K562 (cell line): ENCODE data around the gene GLI3. TPM values are rescaled to one million over a fixed set of nuclear protein-coding genes. Genes with fewer than 3 reads are reported as not detected.

Experiments
- CEBPB ChIP-seq: fragments of 450-650 bp; IDR thresholded peaks from 2 replicates; pipeline ENCODE4 v1.6.1; 2016; ENCODE audit warnings: missing genetic modification characterization, missing compliant biosample characterization
- LEF1 ChIP-seq: fragments of 450-650 bp; IDR thresholded peaks from 2 replicates; pipeline ENCODE4 v1.6.1; 2016; ENCODE audit warnings: mild to moderate bottlenecking
- REST ChIP-seq, 2 experiments: fragments of 450-650 bp; formaldehyde crosslinking in 1 of 2; IDR thresholded peaks; 2 replicates each; pipeline versions ENCODE4 v1.4.0 to v1.6.1; 2014 to 2020; ENCODE audit warnings: mild to moderate bottlenecking in 2 of 2, borderline replicate concordance in 1 of 2, low read depth in 1 of 2
- THAP7 ChIP-seq: fragments of 250-450 bp; sonication (Bioruptor Pico); IDR thresholded peaks from 2 replicates; pipeline ENCODE4 v1.5.0; 2021
- THRA ChIP-seq: fragments of 450-650 bp; IDR thresholded peaks from 2 replicates; pipeline ENCODE4 v1.6.1; 2017; ENCODE audit warnings: mild to moderate bottlenecking, moderate library complexity
- USF2 ChIP-seq: sonication (generic); formaldehyde crosslinking; IDR thresholded peaks from 2 replicates; pipeline ENCODE4 v1.5.0; 2020; ENCODE audit warnings: missing genetic modification reagents
- ZNF212 ChIP-seq: fragments of 450-650 bp; formaldehyde crosslinking; IDR thresholded peaks from 2 replicates; pipeline ENCODE4 v1.4.0; 2020; ENCODE audit warnings: mild to moderate bottlenecking
- polyA plus RNA-seq, 8 experiments: library from polyadenylated mRNA; depleted of rRNA in 4 of 8; stranded (reverse) in 5 of 8; unstranded in 3 of 8; fragments of >200 nt; fragmentation: Nextera tagmentation in 2 of 8; fragmentation: Illumina TruSeq in 1 of 8; extraction: Ambion mirVana in 2 of 8; extraction: Trizol in 1 of 8; gene quantifications; 2 replicates each; pipeline versions ENCODE4 v1.2.1 to v1.2.3, GENCODE V29; 2011 to 2014; ENCODE audit warnings: inconsistent platforms in 1 of 8, missing spikeins in 1 of 8
- total RNA-seq, 7 experiments: library from RNA; depleted of rRNA in 6 of 7; stranded (reverse); fragments of >200 nt in 6 of 7; fragmentation: Illumina TruSeq in 2 of 7; extraction: Trizol in 2 of 7; gene quantifications; 2 replicates each; pipeline versions ENCODE4 v1.2.1 to v1.2.3, GENCODE V29; 2011 to 2021; ENCODE audit warnings: low replicate concordance in 1 of 7

GLI3 gene
- total and polyA plus RNA-seq, 9 of the 15 experiments (the other 6 are each of a cell fraction or from before 2014, with no cell fraction given): 0.01 to 0.18 (median 0.07) TPM; not detected in 6

GRCh38 chr7:42012313-42012712 lies 224.7 kb downstream of the GLI3 start (continued):
- no peak for TF ChIP-seq REST (IDR thresholded peaks at IDR 0.05; ENCODE audit: borderline replicate concordance)
- no peak for TF ChIP-seq REST (CRISPR knock-in tag; IDR thresholded peaks at IDR 0.05; ENCODE audit: low read depth)
- no peak for TF ChIP-seq USF2
- no peak for TF ChIP-seq ZNF212 (CRISPR knock-in tag)
- TF ChIP-seq CEBPB (tag): no peak
- no peak for TF ChIP-seq THAP7 (CRISPR knock-in tag)
- no peak for TF ChIP-seq LEF1
- TF ChIP-seq THRA: no peak
